HL-60 (cell line): ENCODE data around the gene NLGN1.

Experiments used
- CTCF ChIP-seq: IDR thresholded peaks from one replicate; pipeline ENCODE4 v1.5.1; 2011; ENCODE audit warnings: low read length, control low read depth, inconsistent platforms; ENCODE audit not compliant: insufficient read depth
- POLR2AphosphoS5 ChIP-seq: IDR thresholded peaks from 2 replicates; pipeline ENCODE4 v1.6.1; 2012; ENCODE audit warnings: low read depth

DNA sequence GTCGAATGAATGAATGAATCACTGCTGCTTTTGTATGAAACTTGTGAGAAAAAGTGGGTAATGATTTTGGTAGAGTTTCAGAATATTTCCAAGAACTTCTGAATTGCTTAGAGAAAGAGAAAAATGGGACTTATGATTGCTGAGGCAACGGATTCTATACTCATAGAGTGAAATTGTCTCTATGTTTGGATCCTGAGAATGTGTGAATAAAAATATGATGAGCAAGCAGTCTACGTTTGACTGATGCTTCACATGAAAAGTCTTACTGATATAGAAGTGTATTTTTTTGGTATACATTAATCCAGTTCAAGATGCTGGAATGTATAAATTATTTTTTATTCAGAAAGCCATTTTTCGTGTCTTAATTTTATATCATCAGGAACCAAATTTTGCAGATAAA, 441.1 kb downstream of the NLGN1 start:
- no peak for TF ChIP-seq CTCF
- no peak for TF ChIP-seq POLR2AphosphoS5
